IPS-11a (cell line): Measurements from ENCODE around the gene TCF7L2.

Experiments used
- H3K4me3 ChIP-seq: one replicate; pipeline ENCODE4 v1.5.1; 2013; ENCODE audit warnings: low read depth, low read length, control low read depth

TCF7L2 gene

DNA sequence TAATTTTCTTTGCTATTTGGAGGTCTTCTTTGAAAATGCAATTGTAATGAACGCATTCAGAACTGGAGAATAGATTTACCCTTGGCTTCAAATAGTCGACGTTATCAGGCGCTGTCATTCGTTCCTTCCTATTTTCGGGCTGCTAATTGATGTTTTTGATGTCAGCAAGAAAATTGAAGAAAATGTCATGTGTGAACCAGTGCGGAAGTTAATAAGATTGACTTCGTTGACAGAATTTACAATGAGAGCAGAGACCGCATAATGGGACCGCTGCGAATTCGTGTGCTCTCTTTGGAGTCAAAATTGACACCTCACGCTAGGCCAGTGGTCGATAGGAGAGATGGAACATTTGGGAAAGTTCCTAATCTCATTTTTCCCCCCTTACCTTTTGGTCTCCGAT, 168.8 kb downstream of the TCF7L2 start:
- H3K4me3 ChIP-seq = no peak overlapping the region

DNA sequence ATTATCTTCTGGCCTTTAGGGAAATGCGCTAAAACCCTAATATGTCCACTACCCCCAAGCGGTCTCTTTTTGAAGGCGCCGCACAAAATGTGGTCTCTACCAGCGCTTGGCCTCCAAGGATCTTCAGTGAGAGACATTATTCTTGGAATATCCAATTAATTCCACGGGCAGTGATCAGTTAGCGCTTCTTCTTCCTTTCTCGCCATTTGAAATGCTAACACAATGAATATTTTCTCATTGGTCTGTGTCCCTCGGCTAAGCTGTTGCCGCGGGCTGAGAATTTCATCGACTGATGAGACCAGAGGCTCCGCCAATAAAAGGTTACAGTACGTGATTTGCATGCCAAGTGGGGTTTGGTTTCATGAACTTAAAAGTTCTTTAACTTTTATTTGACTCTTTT, 169.8 kb downstream of the TCF7L2 start:
- no peak overlapping the region for H3K4me3 ChIP-seq

DNA sequence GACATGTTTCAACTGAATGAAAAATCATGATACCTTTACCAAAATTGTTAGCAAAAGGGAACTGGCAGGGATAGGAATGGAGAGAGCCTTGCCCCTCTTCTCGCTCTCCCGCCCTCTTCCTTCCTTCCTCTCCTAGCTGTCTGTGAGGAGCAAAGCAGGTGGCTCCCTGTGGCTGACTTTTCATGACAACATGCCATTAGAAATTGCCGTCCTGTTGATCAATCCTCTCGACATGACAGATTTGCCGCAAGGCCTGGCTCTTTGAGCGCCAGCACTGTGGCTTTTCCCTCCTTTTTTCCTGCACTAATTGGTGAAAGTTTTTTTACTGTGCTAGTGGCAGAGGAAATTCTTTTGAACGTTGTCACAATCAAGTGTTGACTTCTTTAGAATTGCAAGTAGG, 171.1 kb downstream of the TCF7L2 start:
- no peak overlapping the region for H3K4me3 ChIP-seq

DNA sequence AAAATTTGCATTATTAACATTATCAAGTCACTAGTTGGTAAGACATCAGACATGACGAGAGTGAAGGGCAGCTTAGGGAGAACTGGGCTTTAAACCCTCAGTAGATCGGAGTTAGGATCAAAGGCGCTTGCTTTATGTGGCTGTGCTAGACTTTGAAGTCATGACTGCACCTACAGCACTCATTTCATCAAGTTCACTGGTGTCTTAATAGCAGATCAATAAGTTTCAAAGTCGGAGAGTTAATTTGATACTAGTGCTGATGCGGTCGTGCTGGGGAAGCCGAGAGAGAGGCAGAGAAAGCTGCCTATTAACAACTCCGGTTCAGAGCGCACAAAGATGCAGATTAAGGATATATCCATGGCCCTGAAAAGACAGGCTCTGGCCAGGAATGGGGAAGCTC, 172.9 kb downstream of the TCF7L2 start:
- no peak overlapping the region for H3K4me3 ChIP-seq

DNA sequence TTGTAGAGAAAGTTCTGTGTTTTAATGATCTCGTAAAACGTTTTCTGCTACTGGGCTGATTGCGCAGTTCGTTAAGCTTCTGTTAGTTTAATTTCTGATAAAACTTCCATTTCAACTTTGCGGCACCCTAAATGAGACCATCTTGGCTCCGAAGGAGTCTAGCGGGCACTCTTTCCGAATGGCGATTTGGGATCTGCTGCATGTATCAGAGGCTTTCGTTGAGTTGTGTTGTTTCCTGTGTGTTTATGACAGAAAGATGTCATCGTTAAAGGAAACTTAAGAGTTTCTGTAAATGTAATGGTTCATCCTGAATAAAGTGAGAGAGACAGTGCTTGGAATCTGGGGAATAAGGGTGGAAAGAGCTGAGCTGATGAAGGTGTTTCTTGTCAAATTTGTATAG, 174.7 kb downstream of the TCF7L2 start:
- no peak overlapping the region for H3K4me3 ChIP-seq

DNA sequence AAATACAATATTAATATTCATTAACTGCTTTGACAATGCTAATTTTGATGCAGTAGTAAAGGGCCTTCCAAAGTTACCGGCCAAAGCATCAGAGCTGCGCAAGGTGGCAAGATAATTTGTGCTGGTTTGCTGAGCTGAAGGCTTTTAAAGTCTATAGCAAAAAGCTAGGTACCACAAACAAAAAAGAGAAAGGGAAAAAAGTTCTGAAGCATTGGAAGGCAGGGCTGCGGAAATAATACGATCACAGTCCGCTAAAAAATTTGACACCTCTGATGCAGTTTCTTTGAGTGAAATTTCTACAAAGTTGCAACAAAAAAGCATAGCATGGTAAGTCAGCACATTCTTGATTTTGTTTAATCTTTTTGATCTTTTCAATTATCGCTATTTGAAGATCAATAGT, 175.6 kb downstream of the TCF7L2 start:
- no peak overlapping the region for H3K4me3 ChIP-seq

DNA sequence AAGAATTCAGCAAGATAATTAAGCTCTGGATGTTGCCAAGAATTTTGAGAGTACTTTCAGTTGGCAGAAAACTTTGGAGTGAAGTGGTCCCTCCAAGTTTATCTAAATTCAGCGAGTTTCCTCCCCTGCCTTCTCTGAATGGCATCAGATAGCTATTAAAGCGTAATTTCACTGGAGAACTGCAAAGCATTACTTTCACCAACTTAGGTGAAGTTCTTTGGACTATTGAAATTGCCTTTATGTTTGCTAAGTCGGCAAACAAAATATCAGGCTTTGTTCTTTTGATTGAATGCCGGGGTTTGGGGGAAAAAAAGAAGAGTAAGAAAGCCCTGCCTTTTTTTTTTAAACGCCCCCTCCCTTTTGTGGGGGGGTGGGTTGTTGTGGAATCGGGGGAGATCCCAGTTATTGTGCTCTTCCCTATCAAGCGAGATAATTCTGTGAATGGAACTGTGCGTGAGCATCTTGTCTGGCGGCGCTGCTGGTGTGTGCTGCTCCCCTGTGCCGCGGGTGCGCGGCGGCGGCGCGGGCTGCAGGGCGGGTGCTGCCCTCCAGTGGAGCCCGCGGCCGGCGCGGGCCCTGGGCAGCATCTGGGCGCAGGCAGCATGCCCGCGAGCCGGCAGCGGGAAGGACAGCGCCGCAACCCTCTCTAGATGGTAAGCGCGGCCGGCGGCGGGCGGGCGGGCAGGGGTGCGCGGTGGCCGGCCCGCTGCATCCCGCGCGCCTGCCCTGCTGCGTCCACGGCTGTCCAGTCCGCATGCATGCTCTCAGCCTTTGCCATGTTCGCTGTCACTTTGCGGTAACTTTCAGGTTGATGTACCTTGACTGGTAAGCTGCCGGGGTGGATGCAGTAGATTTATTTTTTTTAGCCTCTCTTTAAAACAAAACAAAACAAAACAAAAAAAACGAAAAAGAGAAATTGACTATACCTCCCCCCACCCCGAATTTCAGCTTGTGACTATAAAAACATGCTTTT, 176.5 kb downstream of the TCF7L2 start:
- peak overlapping the region; percentile 18 for H3K4me3 ChIP-seq

DNA sequence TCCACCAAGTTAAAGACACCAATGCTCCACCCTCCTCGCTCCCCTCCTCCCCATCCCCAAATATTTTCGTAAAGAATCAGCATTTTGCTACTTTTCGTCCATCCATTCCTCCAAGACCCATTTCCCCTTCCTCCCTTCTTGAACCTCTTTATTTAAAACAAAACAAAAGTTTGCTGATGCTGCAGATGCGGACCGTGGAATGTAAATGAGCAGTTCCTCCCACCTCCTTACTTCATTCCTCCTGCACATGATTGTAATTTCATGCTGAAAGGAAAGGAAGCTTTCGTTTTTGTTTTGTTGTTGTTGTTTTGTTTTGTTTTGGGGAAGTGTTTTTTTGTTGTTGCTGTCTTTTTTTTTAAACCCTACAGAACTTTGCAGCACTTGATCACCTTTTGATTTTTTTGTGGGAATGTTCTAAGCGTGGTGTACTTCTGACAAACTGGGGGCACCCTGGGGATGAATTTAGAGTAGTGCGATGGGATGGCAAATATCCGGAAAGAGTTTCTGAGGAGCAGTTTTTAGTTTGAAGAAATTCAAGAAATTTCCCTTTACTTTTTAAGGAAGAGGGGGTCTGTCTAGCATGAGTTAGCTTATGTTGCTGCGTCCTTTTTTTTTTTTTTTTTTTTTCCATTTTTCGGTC, 177.3 kb downstream of the TCF7L2 start:
- H3K4me3 ChIP-seq = no peak overlapping the region

DNA sequence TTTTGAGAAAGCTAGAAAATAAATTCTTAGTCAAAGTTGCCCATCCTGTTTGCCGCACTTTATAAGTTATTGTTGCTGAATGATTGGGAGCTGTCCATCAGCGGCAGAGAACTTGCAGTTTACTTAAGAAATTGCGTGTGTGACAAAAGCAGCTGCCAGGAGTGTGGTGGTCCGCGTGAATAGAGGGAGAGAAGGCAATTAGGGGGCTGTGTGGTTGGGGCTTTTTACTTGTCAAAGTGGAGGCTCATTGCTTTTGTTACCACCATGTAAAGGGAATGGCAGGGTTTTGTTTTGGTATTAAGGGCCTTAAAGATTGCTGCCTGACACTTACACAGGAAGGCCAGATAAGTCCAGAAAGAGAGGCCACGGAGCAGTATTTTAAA, 177.8 kb downstream of the TCF7L2 start:
- H3K4me3 ChIP-seq = no peak overlapping the region

DNA sequence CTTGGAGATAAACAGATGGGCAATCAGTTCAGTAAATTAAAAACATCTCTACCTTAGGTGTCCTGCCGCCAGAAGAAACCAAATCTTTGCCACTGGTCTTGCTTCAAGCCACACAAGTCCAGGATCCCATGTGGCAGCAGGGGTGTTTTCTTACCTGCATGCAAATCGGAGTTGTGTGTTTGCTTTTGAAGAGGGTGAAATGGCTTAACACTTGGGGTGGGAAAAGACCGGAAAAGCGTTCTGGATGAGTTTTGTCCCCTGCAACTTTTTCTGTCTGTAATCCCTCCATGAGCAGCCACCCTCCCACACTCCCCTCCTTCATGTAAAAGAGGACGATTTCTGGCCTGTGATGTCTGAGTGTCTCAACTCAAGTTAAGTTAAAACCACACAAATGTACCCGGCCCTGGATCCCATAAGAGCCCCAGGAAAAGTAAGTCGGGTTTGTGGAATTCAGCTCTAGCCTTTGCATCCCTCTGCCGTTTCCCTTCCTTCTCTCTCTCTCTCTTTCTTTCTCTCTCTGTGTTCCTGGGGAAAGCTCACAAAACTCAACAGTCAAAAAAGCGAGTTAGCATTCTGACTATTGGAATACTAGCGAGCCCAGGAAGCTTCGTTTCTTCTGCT, 178.5 kb downstream of the TCF7L2 start:
- H3K4me3 ChIP-seq = no peak overlapping the region

DNA sequence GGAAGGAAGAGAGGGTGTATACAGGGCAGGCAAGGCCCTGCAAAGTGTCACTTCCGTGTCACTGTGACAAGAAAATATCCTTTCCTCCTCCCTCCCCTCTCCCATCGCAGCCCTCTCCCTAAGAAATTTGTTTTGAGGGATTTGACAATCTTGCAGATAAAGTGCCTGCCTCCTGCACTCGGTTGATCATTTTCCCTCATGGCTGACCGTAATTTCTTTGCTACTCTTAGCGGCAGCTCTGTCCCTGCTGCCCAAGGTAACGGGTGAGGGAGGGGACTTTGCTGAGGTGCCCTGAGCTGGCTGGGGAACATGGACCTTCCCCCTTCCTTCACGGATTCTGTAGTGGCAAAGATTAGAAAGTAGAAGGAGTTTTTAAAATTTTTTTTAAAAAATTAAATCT, 179.1 kb downstream of the TCF7L2 start:
- no peak overlapping the region for H3K4me3 ChIP-seq

DNA sequence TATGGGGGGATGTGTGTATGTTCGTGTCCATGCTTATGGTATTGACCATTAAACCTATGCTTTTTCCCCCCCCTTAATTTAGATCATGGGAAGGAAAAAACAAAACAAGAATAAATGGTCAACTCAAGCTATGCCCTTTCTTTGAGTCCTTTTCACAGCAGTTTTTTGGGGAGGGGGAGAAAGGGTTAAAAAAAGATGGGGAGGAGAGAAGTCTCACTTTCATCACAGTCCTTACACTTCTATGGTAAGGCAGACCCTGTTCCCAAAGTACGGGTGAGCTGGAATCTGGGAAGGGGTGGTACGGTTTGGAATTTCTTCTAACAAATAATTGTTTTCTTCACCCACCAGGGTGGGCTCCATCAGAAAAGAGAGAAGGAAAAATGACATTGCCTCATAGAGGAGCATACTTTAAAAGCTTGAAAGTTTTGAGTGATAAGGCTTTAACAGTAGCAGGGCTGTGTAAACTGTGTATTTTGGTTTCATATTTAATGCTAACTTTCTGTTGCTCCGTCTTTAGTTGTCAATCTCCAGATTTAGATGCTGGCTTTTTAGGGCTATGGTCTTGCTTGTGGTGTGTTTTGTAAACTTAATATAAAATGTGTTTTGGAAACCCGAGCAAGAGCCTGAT, 180.1 kb downstream of the TCF7L2 start:
- no peak overlapping the region for H3K4me3 ChIP-seq

DNA sequence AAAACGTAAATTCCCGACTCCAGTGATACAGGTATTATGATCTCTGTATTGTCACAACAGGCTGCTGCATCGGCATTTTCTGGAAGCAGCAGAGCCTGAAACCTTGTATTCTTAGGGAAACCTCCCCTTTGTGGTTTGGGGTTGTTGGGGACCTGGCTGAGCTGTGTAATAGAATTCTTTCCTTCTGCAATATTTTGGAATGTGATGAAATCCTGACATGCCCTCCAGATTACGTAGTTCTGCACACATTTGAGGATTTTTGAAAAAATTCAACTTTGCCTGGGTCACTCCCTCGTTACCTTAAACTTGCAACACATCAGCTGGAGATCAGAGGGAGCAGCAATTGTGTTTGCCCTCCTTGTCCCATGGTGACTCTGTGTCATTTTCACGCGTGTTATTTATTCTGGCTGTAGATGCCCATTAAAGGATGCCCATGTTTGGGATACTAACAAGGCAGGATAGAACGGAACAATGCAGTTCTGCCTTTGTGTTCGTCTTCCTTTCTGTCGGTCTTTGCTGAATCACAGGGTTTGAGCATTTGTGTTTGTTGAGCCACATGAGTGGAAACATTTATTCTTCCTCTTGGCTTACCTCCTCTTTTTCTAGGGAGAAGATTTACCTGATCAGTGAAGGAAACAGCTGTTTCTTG, 181.7 kb downstream of the TCF7L2 start:
- no peak overlapping the region for H3K4me3 ChIP-seq

DNA sequence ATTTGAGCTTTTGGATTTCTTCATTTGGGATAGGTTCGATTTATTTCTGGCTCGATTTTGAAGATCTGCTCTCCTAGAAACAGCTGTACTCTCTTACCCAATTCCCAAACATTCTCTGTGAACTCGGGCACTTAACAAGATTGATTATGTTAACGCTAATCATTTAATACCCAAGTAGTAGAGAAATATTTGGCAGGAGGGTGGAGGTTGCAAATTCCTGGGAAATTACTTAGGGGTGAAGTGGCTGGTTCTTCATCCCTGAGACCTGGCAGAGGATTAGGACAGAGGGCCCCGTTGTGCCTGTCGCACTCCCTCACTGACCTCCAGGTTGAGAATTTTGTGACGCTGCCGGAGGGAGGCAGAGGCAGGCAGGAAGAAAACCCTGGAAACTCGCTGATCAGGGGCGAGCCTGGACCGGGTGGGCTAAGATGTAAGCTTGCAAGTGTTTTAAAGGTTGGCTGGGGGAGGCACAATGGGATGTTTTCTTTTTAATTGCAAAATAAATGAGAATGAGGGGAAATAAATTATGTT, 182.6 kb downstream of the TCF7L2 start:
- no peak overlapping the region for H3K4me3 ChIP-seq

DNA sequence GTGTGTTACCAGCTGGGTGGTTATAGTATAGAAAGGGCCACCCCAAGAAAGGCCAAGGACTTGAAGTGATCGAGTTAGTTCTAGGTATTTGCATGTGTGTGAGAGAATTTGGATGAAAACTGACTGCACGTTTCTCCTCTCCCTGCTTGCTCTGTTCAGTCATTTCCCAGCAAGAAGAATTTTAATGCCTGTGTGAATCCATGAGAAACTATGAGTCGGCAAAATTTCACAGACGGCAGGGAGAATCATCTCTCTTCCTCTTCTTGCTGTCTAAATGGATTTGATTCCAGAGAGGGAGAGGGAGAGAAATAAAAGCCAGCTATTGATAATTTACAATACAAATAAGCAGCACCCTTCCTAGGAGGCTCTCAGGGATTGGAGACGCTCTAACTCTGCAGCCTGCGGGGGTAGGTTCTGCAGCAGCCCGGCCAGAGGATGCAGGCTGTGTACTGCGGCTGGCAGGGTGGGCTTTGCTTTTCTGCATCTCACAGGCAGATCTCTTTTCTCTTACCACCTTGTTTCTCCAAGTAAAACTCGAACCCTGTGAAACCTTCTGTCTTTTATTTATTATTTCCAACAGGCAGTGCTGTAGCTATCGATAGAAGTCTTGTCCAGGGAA, 183.6 kb downstream of the TCF7L2 start:
- H3K4me3 ChIP-seq = no peak overlapping the region

DNA sequence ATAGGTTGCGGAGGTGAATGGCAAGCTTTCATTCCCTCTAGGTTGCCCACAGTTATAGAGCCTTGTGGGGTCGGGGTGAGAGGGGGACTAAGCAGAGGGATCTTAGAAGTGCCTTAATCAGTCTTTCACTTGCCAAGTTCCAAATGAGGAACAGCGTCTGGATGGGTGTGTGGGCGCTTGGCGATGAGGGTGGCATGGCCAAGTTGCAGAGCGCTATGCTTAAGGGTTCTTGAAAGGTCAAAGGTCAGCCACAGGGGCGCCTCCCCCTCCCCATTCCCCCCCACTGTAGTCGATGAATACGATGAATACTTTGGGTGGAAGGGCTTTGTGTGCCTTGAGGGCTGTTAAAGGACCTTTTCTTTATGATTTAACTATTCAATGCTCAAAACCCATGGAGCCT, 185.0 kb downstream of the TCF7L2 start:
- no peak overlapping the region for H3K4me3 ChIP-seq

DNA sequence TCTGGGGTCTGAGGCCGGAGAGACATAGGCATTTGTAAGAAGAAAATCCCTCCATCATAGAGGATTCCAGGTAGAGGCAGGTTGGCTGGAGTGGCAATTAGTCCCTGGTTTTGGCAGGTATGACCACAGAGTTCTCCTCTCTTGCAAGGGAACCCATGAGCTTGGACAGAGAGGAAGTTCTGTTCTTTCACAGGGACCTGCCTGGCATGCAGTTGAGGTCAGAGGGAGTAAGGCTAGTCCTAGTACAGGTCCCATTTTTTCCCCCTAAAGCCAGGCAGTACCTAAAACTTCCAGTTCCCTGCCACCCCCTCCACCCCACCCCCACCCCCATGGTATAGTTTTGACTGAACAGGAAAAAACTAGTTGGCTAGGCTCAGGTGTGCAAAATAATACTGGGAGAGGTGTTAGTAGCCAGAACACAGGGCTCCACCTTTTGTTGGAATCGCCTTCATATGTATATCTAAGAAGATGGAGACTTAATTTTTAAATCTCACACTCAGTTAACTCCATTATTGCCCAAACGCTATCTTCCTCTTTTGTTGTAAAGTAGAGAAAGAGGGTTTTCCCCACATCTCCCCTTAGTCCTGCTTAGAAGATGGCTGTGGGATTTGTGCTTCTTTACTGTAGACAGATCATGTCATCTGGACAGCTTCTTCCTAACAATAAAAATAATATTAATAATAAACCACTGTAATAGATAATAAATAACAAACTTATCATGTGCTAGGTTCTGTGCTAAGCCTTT, 188.1 kb downstream of the TCF7L2 start:
- no peak overlapping the region for H3K4me3 ChIP-seq

DNA sequence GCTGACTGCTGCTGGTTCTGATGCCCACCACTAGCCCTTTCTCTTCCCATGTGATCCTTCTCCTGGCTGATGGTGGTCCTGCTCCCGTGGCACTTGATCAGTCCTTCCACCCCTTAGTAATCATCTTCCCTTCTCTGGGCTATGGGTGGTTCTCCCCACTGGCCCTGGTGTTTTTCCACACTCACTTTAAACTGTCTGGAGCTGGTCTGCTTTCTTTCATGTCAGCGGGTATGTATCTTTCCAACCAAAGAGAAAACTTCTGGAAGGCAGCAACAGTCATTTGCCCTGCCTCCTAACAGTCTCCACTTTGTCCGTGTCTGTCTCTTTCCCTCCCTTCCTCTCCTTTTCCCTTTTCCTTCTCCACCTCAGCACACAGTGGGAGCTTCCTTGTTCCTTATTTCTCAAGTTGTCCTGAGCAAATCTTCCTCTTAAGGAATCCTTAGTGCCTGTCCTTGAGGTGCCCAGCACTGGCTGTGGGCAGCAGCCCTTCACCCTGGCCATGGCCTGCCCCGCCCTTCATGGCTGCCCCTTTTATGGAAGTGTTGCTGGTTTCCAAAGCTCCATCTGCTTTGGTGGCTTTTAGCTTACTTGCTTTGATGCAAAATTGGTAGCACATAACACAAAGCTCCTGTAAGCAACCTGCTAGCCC, 189.0 kb downstream of the TCF7L2 start:
- H3K4me3 ChIP-seq = no peak overlapping the region

DNA sequence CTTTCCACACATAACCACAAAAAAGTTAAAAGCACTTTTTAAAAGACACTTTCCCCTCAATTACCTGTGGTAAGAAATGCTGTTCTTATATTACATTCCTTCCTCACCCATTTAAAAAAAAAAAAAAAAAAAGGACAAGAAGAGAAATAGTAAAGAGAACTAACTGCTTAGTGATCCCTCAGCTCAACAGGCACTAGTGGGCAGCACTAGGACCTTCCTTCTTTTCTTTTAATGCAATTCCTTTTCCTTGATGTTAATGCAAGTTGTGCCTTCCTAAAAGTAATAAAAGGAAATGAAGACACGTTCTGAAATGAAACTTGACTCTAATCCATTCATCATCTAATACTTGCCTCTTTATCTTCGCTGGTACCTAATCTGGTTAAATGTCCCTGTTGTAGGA, 189.7 kb downstream of the TCF7L2 start:
- H3K4me3 ChIP-seq = no peak overlapping the region
